Measurements from ENCODE around the gene LRCH4.
A peak's percentile ranks its signal among the peaks of the same experiment; 100 is the strongest.

LRCH4 gene

DNA sequence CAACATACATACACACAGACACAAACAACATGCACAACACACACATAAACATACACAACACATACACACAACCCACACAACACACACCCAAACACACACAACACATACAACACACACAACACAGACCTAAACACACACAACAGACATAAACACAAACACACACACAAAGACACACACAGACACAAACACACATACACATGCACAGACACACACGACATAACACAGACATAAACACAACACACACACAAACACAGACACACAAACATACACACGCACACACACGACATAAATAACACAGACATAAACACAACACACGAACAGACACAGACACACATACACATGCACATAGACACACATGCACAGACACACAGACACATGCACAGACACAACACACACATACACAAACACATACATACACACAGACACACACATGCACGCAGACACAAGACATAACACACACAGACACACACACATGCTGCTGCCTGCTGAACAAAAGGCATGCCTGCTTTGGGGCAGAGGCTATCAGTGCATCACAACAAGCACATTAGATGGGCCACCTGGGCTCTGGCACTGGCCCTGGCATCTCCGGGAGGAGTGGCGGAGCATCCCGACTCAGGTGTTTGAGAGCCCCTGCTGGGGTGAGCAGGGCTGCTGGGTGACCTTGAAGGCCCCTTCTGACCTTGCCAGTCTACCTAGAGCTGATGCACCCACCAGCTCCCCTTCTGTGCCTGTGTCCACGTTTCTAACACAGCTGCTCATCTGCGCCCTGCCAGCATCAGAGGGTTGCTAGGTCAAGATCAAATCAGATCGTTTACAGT is 5.3 kb downstream of the LRCH4 start:
- DNase-seq: no peak

DNA sequence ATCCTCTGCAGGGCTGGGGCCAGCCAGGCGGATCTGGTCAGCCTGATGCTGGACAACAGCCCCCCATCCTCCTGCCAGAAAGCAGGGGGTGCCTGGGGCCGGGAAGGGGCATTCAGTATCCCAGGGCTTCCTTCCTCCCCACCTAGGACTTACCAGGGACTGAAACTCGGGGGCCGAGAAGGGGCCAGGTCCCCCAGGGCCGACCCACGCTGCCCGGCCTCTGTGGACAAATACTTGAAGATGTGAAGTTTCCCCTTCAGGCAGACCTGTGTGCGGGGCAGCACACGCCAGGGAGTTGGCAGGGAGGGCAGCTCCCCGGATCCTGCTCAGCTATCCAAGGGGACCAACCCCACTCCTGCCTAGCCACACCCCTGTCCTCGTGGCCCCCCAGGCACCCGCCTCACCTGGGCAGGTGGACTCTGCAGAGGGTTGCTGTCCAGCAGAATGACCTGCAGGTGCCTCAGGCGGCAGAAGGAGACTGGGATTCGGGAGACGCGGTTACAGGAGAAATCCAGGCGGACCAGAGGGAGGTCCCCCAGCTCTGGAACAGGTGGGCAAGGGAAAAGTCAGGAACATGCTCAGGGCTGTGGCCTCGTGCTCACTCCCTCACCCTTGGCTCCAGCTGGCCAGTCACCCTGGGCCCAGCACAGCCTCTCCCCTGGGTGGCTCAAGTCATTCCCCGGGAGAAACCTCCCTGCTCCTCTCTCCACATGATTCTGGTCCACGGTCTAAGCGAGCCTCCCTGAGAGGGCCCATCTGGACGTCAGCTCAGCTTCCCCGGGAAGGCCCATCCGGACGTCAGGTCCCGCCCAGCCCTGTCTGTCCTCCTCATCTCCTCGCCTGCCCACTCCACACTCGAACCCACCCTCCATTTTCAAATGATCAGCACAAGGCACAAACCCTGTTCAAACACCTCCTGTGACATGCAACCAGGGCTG is 7.4 kb downstream of the LRCH4 start:
- no peak for DNase-seq

DNA sequence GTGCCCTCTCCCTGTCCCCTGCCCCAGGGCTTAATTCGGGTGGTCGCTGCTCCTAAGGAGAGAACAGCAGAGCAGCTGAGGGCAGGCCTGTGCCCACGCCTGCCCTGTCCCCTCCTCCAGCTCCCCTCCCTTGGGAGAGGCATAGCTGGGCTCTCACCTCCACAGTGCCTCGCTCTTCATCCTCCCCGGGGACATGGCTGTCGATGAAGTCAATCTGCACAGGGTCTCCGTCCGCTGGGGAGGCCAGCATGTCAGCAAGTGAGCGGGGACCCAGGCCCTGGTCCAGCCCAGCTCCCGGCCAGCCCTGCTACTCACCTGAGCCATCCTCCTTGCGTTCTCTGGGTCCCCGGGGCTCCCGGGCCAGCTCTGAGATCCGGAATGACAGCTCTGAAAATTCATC is 8.4 kb downstream of the LRCH4 start:
- DNase-seq: no peak

DNA sequence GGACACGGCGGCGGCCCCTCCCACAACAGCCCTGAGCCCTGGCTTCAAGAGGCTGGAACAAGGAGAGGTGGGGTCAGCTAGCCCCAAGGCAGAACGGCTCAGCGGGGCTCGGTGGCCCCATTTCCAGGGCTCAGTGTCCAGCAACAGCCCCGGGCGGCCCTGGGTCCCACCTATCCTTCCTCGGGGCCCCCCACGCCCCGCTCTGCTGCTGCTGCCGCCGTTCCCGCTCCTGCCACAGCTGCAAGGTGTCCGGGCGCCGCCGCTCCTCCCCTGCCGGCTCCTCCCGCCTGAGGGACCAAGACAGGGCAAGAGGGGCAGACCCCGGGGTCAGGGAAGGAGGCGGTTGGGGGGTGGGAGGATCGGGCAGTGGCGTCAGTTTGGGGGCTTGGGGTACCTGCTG is 8.8 kb downstream of the LRCH4 start:
- DNase-seq: no peak

DNA sequence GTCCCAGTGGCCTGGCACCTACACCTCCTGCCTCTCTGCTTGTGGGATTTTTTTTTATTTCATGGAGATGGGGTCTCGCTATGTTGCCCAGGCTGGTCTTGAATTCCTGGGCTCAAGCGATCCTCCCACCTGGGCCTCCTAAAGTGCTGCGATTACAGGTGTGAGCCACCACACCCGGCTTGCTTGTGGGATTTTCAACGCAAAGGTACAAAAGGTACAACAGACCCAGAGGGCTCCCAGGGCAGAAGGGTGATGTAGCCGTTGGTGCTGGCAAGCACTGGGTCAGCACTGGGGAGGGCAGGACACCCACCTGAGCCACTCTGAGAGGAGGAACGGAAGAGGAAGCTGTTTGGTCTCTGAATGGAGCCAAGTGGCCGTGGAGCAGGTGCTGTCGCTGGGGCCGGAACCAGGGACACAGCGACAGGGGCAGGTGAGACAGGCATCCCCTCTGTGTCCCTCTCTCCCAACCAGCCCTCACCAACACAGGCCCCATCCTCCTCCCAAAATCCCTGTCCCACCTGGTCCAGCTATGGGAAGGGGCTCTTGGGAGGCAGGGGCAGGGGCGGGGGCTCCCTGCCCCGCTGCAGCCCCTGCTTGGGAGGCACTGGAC is 9.4 kb downstream of the LRCH4 start:
- DNase-seq: no peak

DNA sequence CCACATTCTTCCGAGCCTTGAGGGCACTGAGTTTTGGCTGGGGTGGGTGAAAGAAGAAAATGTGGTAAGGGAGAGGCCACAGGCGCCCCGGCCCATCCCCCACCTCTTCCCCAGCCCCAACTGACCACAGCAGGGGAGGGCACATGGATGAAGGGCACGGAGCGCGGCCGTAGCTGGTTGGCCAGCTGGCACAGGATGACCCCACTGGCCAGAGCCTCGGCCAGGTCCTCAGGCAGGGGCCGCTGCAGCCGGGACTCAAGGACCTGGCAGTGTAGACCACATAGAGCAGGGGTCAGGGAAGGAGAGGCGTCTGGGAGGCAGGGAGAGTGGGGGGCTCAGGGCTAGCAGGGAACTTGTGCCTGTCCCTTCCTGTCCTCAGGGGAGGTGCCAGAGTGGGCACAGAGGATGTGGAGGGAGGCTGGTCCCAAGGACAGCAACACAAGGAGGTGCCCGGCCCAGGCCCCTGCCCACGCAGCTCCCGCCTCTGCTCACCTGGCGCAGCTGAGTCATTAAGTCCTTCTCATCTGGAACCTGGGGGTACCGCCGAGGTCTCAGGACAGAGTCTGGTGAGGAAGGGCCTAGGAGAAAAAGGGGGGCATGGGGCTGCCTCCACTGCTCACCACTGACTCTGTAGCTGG is 10.1 kb downstream of the LRCH4 start:
- no peak for DNase-seq

DNA sequence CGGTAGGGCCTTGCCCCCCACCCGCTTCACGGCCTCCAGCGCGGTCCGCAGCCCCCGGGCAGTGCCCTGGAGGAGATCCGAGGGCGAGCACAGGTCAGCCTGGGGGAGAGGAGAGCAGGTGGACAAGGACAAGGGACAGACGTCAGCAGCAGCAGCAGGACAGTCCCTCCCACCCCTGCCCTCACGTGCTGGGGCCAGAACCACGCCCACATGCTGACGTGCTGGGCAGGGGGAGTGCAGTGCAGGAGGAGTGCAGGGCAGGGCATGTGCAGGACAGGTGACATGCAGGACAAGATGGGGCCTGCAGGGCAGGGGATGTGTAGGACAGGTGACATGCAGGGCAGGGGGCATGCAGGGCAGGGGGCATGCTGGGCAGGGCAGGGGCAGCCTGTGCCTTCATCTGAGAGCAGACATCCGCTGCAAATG is 10.7 kb downstream of the LRCH4 start:
- DNase-seq: no peak

DNA sequence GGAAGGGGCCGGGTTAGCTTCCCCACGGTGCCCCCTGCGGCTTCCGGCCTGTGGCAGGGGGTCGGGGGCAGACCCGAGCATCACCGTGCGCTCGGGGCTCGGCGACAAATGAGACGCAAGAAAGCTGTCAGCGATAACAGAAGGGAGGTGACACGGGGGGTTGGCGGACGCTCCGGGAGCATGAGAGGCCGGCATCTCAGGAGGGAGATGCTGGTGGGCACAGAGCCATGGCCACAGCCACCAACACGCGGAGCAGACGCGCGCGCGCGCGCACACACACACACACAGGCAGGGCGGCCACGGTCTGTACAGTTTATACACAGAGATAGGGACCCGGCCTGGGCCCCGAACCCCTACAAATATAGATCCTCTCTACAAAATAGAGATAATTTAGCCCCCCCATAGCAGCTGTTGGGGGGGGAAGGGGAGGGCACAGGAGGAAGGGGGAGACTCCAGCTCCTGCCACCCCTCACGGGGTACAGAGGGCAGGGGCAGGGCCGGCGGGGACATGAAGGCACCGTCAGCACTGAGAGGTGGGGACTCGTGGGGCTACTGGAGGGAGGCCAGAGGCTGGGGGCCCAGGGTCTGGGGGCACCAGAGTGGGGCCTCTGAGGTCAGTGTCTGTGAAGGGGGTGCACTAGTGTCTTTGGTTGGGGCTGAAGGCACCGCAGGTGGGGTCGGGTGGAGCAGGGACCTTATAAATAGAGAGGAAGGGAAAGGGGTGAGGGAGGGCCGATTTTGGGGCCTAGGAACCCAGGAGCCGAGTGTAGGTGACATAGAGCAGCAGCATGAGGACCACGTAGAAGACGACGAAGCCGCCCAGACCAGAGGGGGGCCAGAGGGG is 11.3 kb downstream of the LRCH4 start:
- no peak for DNase-seq

DNA sequence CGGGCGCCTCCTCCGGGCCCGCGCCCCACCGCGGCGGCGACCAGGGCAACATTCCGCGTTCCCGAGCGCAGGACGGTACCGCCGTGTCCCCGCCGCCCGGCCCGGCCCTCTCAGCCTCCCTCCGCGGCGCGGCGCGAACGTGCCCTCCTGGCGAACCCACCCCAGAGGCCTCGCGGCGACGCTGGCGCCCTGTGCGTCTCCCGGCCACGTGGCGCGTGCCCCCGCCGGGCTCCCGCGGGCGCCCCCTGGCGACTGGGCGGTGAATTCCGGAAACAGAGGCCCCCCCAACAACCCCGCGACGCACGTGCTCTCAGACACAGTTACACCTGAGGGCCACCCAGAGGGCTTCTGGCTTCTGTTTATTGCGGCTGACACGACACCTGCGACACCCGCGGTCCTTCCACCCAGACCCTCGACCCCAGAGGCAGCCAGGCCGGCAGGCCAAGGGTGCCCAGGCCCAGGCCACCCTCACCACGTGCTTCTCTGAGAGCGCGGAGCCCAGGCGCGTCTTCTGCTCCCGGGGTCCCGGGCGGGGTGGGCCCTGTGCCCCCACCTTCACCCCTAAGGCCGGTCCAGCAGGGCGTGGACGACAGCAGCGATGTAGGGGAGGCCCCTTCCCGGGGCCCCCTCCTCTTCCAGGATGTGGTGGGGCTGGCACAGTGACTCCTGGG is 12.1 kb downstream of the LRCH4 start, which contains the start of gene SAP25:
TSS of gene SAP25 (minus strand) at position 210 of the 671 bp plus-strand sequence. CDS start at position 52, 158 bp downstream.
- no peak for DNase-seq

DNA sequence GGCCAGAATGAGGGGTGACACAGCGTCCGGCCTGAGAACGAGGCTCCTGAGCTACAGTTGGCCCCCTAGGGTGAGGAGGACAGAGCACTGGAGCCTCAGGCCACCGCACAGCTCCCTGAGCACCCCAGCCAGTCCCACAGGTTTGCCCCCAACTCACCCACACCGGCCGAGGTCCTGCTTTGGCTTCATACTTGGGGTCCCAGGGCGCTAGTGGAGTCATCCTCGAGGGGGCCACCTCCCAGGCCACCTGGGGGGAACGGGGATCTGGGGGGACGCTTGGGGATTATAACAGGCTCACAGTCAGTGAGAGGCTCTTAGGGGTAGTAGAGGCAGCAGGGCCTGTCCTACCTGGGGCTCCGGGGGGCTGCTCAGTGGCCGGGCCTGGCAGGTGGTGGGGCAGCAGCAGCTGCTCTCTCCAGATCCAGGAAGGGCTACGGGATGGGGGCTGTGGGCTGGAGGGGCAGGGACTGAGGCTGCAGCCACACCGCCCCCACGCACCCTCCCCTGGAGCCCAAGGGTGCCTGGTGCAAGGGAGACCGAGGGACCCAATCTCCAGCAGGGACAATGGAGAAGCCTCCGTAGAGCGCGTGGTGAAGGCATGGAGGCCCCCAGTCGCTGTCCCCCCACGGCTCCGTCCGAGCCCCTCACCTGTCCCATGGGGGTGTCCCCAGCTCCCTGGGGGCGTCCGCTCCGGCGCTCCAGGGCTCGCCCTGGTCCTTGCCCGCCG is 12.8 kb downstream of the LRCH4 start:
- DNase-seq: no peak

DNA sequence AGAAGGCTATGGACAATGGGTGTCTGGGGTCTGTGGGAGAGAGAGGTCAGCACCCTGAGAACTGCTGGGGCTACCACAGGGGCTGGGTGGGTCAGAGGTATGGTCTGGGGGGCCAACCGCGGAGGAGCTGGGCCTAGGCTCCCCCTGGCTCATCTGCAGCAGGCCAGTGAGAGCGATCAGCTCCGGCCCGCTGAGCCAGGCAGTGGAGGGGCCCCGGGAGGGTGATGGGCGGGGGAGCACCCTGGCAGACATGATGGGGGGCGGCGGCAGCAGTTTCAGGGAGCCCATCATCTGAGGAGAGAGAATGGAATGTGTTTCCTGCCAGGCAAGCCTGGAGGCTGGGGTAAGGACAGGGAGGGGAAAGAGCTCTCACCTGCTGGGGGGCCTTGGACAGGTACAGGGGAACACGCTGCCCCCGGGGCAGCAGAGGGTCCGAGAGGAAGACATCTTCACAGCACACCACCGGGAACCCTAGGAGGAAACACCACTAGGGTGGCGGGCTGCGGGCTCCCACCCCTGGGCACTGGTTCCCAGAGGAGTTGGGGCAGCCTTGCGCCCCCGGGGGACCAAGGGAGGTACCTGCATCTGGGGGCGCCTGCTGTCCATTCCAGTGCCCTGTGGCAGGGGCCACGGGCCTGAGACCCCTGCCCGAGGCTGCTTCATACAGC is 13.5 kb downstream of the LRCH4 start:
- no peak for DNase-seq

DNA sequence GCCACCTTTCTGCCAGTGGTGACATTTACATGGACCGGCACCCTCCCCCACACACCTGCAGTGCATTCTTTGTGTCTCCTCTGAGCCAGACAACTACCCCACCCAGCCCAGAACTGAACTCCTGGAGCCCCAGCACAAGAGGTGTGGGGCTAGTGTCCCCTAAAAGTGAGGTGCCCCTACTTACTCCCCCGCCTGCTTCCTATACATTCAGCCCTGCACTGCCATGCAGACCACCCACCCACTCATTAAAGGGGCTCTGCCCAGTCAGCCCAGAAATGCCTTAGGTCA is 14.2 kb downstream of the LRCH4 start:
- no peak for DNase-seq

DNA sequence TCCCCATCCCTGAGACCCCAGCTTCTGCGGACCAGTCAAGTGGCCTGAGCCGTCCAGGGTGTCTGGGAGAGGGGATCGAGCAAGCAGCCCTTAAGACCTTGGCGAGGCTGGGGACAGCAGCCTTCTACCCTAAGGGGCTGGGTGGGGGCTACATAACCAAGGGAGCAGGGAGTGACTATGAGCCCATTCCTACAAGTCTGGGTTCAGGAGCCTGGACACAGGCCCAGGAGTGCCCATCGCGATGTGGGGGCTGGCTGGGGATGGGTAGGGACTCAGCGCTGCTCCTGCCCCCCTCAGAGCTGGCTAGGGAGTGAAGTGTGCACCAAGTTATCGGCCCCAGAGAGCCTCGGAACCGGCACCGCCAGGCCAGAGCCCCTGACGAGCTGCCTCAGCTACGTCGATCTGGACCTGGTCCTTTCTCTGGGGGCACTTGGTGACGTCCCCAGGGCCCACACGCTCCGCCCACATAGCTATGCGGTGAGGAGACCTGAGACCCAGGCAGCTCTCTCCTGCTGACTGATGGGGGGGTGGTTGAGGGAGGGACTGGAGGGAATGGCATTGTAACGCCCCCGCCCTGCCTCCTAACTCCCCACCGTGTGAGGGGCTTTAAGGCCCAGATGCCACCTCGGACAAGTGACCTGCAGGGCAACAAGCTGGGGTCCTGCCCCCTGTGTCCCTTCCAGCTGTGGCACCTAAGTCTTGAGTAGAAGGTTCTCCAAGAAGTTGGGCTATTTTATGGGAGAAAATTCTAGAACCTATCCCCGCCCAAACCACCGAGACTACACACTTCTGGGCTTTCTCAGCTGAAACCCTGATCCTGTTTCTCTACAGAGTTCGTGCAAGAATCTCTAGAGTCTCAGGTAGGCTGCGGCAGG is 14.7 kb downstream of the LRCH4 start:
- no peak for DNase-seq

DNA sequence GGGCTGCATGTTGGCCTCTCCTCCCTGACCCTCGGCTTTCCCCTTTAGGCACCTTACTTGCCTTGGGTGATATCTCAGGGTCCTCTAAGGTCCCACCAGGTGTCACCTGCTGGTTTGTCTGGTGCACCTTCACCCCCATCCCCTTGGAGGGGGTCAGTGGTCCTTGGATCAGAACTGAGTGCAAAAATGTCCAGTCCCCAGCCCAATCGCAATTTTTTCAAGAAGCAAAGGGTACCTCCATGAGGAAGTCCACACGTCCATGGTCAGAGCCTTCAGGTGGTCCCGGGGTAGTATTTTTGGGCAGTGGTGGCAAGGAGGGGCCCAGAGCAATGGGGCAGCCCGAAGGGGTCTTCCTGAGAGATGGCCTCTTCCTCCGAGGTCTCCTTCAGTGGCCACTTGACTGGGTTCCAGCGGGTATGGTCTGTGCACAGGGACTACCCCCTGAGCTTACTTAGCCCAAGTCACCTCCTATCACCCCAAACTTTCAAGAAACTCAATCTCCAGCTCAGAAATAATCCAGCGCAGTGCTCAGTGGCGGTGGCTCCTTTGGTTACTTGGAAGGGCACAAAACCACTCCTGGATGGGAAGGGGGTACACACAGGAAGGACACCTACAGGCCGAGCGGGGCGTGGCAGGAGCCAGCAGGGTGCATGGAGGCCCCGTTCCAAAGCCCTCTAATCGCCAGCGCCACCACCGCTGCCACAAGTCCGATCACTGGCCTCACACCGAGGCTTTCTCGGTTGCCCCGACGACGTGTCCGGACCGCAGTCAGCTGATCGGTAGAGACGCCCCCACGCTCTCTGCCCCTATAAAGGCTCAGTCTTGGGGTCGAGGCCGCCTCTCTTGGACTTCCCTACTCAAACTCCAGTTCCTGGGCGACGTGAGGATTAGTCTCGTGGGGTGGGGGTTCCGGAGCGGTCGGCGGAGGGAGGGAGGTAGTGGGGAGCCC is 16.8 kb downstream of the LRCH4 start:
- peak; percentile 92 for DNase-seq

DNA sequence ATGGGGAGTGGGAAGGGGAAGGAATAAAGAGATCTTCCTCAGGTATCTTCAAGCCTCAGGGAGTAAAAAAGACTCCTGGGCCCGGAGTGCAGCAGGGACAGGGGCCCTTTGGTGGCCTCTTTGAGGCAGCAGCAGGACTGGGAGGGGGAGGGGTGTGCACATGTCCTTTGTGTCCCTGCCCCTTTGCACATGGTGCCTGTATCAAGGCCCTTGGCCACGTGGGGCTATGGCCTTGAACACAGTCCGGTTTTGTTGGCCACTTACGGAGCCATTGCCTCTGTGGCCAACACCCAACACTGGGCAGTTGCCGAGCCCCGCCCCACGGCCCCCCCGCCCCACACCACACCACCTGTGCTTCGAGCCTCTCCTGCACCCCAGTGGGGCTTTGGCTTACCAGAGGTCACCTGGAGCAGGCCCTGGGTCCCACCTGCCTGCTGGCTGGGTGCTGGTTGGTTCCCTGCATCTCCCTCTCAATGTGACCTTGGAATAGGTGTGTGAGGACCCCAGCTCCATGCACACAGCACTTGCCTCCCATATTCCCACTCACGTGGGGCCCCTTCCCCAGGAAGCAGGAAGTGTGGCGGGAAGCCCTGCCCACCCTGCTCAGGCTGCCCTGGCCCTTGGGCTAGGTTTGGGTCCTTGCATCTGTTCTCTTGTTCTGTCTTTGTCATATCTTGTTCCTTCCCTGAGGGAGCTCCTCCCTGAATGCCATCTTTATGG is 17.6 kb downstream of the LRCH4 start:
- DNase-seq: peak; percentile 51

DNA sequence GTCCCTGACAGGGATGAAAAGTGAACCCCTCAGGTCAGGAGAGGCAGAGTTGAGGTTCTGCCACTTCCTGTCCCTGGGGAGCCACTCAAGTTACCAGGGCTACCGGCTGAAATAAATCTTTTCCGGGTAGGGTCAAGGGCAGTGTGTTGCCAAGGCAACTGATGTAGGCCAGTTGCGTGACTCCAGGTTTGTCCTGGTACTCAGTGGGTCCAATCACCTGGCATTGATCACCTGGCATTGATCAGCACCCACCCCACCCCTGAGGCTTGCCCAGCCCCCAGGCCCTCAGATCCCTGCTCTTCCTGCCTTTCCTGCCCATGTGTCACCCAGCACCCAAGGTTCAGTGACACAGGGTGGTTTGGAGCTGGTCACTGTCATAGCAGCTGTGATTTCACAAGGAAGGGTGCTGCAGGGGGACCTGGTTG is 18.2 kb downstream of the LRCH4 start:
- DNase-seq: no peak

DNA sequence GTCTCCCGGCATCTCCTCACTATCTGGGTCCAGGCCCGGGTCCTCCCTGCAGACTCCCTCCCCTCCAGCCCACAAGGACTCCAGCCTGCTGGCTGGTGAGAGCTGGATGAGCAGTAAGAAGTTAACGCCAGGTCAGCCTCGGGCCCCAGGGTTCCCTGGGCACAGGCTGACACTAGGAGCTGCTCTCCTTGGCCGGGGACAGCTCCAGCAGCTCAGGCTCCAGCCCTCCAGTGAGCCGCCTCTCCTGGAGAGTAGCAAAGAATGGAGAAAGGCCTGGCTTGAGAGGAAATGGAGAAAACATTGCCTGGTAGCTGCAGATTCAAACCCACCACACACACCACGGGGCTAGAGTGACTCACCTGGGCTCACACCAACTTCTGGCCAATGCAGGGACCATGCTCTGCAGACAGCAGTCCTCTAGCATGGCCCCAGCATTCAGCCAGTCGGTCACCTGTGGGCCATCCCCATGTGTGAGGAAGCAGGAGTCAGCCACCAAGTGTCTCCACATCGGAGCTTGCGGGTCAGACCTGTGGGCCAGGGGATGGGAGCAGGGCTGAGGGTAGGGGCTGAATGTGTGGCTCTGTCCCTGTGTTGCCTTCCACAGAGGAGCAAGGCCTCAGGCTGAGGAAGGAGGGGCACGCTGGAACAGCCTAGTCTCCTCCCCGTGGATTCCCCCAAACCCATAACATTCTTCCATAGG is 18.7 kb downstream of the LRCH4 start:
- DNase-seq: no peak

All from hematopoietic multipotent progenitor cell treated with erythropoietin and hydrocortisone succinate and interleukin-3 and kit ligand, for 6 days (in vitro differentiated cells).